Skin epidermis (tissue), 12 donors: ENCODE measurements around the gene USP48.
"Not testable (repeated sequence)": the region's sequence is repeated elsewhere in the genome, so short reads cannot be mapped to it uniquely, and the experiment has no call there.

Source experiments
- H3K27ac ChIP-seq, 21 experiments: fragments of 200-600 bp; sonication (generic) in 11 of 21; one replicate each; pipeline ENCODE4 v1.5.0; 2020; ENCODE audit warnings: mild to moderate bottlenecking in 3 of 21, inconsistent platforms in 2 of 21, moderate library complexity in 2 of 21
- H3K4me3 ChIP-seq, 7 experiments: fragments of 200-600 bp; sonication (generic) in 2 of 7; one replicate each; pipeline ENCODE4 v1.5.0; 2020; ENCODE audit warnings: inconsistent platforms in 2 of 7, mild to moderate bottlenecking in 2 of 7, moderate library complexity in 1 of 7

Gene USP48

DNA sequence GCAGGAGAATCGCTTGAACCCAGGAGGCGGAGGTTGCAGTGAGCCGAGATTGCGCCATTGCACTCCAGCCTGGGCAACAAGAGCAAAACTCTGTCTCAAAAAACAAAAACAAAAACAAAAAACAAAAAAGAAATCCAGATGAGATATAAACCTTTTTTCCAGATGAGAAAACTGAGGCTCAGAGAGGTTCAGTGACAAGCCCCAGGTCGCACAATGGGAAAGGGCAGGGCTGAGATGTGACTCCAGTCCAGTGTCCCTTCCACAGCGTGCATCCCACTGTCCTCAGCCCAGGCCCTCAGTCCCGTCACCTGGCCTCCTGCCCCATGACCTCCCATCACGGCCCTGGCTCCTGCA lies 151.4 kb downstream of the USP48 start:
- H3K4me3 ChIP-seq, H3K27ac ChIP-seq: not testable (repeated sequence)

- Histone ChIP-seq H3K4me3 (no peak overlapping the region), H3K27ac (no peak overlapping the region)
These were observed 152.2 kb downstream of the USP48 start for GRCh38 chr1:21630571-21631343.

GRCh38 chr1:21629971-21630370 lies 153.0 kb downstream of the USP48 start:
- Histone ChIP-seq H3K4me3 (no peak overlapping the region), H3K27ac (no peak overlapping the region)

DNA sequence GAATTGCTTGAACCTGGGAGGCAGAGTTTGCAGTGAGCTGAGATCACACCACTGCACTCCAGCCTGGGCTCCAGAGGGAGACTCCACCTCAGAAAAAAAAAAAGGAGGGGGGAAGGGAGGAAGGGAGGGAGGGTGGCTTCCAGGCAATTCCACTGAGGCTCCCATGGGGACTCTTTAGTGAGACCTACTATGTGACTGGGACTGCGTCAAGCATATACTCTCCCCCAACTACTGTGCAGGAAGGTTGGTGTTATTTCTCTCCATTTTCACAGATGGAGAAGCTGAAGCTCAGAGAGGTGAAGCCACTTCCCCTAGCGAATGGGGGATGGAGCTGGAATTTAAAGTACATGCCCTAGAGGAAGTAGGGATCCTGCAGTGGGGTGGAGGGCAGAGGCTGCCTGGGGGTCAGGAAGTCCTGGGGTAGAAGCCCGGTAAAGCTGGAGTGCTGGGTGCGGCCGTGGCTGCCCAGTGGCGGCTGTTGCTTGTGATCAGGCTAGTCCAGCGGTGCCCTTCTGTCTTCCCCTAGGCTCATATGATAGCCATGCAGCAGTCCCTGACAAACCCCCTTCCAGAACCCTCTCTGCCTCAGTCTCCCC lies 154.1 kb downstream of the USP48 start:
- no peak overlapping the region for H3K4me3 ChIP-seq
- H3K27ac ChIP-seq, result no peak overlapping the region
